Fibroblast of lung (primary cell): ENCODE results near the gene FOXQ1.

Source experiments
- CTCF ChIP-seq, 2 donors: IDR thresholded peaks in 1 of 2; conservative IDR thresholded peaks in 1 of 2; 1 replicate in 1 of 2; 2 replicates in 1 of 2; pipeline ENCODE4 v1.5.1; 2011 to 2012; ENCODE audit warnings: low read length in 2 of 2, control low read depth in 1 of 2, inconsistent platforms in 1 of 2, low read depth in 1 of 2, mild to moderate bottlenecking in 1 of 2
- EZH2 ChIP-seq: IDR thresholded peaks from 2 replicates; pipeline ENCODE4 v1.5.1; 2012; ENCODE audit warnings: low read length, control low read depth, mild to moderate bottlenecking; ENCODE audit errors: missing control alignments

- TF ChIP-seq EZH2 (no peak), CTCF (conservative IDR thresholded peaks at IDR 0.05 in 1 of 2, IDR thresholded peaks at IDR 0.05 in 1 of 2; ENCODE audit: low read depth in 1 of 2, low read length in 2 of 2) (no peak)
Measured at GRCh38 chr6:1281746-1282145, 30.2 kb upstream of the FOXQ1 start.
